Measurements from ENCODE around the gene PELI2.

PELI2 gene

GRCh38 chr14:56219666-56220413, 101.6 kb downstream of the PELI2 start:
- no peak overlapping the region for H3K27ac ChIP-seq
- TF ChIP-seq CTCF (IDR thresholded peaks at IDR 0.05) (no peak), ZFX (IDR thresholded peaks at IDR 0.05; ENCODE audit: borderline replicate concordance) (no peak)

GRCh38 chr14:56221382-56222128, 103.3 kb downstream of the PELI2 start:
- TF ChIP-seq CTCF (IDR thresholded peaks at IDR 0.05) (no peak), ZFX (IDR thresholded peaks at IDR 0.05; ENCODE audit: borderline replicate concordance) (no peak)
- H3K27ac ChIP-seq = no peak overlapping the region

GRCh38 chr14:56224229-56224628, 106.0 kb downstream of the PELI2 start:
- TF ChIP-seq ZFX (IDR thresholded peaks at IDR 0.05; ENCODE audit: borderline replicate concordance) (no peak), CTCF (IDR thresholded peaks at IDR 0.05) (no peak)
- H3K27ac ChIP-seq = no peak overlapping the region

GRCh38 chr14:56224691-56225681, 106.8 kb downstream of the PELI2 start:
- TF ChIP-seq ZFX (IDR thresholded peaks at IDR 0.05; ENCODE audit: borderline replicate concordance) (no peak), CTCF (IDR thresholded peaks at IDR 0.05) (no peak)
- H3K27ac ChIP-seq = no peak overlapping the region

DNA sequence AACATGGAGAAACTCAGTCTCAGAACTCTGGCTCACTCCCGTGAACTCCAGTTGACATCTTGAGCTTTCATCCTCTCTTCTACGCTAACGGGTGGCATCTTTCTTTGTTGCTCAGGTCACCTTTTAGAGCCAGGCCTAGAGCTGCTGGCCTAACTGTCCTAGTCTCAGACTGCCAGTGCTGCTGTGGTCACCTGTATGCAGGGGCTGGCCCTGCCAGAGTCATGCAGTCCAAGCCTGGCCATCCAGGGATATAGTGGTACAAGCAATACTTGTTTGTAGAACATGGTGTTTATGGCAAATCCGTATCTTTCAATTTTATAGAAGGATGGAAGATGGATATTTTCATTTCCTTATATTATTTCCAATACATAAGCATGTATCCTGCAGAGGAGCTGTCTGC, 117.2 kb downstream of the PELI2 start:
- TF ChIP-seq CTCF (IDR thresholded peaks at IDR 0.05) (no peak), ZFX (IDR thresholded peaks at IDR 0.05; ENCODE audit: borderline replicate concordance) (no peak)
- no peak overlapping the region for H3K27ac ChIP-seq

DNA sequence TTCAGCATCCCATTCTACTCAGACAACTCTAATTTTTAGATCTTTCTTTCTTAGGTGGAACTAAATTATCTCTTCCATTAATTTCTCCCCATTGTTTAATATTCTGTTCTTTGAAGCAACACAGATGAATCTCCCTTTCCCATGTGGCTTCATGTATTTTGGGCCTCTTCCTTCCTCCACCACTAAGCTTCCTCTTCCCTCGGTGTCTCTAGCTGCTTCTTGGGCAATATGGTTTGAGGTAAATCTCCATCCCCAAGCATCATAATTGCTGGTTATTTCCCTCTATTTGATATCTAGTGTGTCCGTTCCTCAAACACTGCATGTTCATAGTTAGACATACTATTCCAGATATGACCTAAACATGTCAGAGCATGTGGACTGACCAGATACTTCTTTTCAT, 119.2 kb downstream of the PELI2 start:
- TF ChIP-seq CTCF (IDR thresholded peaks at IDR 0.05) (no peak), ZFX (IDR thresholded peaks at IDR 0.05; ENCODE audit: borderline replicate concordance) (no peak)
- H3K27ac ChIP-seq = no peak overlapping the region

Data from 22Rv1 (cell line).